ENCODE data around the gene PVALB.

DNA sequence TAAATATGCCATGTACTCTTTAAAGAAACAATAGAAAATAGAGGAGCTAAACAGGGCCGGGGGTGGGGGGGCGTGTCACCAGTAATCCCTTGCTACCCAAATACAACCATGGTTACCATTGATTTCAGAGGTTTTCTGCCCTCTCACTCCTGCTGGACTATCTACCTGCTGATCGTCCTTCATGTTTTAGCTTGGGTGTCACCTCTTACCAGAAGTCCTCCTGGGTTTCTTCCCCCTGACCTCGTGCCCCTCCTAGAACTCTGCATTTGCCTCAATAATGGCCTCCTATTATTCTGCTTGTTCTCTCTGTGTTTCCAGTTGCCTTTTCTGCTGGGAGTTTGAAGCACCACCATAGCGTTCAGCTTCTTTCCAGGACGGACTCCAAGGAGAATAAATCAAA is 9.4 kb upstream of the PVALB start:
- TF ChIP-seq, protein P1, sequence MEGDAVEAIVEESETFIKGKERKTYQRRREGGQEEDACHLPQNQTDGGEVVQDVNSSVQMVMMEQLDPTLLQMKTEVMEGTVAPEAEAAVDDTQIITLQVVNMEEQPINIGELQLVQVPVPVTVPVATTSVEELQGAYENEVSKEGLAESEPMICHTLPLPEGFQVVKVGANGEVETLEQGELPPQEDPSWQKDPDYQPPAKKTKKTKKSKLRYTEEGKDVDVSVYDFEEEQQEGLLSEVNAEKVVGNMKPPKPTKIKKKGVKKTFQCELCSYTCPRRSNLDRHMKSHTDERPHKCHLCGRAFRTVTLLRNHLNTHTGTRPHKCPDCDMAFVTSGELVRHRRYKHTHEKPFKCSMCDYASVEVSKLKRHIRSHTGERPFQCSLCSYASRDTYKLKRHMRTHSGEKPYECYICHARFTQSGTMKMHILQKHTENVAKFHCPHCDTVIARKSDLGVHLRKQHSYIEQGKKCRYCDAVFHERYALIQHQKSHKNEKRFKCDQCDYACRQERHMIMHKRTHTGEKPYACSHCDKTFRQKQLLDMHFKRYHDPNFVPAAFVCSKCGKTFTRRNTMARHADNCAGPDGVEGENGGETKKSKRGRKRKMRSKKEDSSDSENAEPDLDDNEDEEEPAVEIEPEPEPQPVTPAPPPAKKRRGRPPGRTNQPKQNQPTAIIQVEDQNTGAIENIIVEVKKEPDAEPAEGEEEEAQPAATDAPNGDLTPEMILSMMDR (IDR thresholded peaks at IDR 0.05), result no peak
- TF ChIP-seq EZH2 (IDR thresholded peaks at IDR 0.05; ENCODE audit: borderline replicate concordance, insufficient read depth, low read depth, low read length, poor library complexity, severe bottlenecking), result no peak
